Measurements from ENCODE around the gene ZFAND6. TPM values are rescaled to one million over a fixed set of nuclear protein-coding genes. Genes with fewer than 3 reads are reported as not detected.
A peak's percentile ranks its signal among the peaks of the same experiment; 100 is the strongest.

Gene ZFAND6
- total RNA-seq, 1 donor from 2014 or later, result 272 TPM

DNA sequence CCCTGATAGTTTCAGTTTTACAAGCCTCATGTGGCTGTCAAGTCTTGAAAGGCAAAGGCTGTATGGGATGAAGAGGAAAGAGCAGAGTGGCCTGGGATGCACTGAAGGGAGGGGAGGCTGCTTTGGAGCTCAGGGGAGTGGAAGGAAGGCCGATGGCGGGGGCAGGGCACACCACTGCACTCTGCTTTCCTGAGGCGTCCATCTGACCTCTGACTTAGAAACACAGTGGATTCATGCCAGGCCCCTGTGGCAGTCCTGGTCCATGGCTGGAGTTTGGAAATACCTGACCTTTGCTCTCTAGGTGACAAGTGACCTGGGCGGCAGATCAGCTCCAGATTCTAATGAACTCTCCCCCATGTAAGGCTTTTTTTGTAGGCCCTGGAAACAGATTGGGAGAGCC lies 112.3 kb downstream of the ZFAND6 start:
- no peak for DNase-seq

DNA sequence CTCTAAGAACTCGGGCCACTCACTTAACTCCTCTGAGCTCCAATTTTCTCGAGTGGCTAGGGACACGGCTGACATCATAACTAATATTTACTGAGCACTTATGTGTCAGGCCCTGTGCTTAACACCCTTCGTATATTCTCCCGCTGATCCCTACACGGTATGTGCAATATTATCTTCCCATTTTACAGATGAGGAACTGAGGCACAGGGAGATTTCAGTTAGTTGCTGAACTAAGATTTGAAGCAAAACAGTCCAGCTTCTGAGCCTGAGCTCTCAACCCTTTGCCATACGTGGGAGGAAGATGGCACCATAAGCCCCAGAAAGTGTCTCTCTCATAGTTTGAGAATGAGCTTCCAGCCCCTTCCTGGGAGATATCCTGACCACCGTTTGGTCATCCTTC lies 112.9 kb downstream of the ZFAND6 start:
- no peak for DNase-seq

DNA sequence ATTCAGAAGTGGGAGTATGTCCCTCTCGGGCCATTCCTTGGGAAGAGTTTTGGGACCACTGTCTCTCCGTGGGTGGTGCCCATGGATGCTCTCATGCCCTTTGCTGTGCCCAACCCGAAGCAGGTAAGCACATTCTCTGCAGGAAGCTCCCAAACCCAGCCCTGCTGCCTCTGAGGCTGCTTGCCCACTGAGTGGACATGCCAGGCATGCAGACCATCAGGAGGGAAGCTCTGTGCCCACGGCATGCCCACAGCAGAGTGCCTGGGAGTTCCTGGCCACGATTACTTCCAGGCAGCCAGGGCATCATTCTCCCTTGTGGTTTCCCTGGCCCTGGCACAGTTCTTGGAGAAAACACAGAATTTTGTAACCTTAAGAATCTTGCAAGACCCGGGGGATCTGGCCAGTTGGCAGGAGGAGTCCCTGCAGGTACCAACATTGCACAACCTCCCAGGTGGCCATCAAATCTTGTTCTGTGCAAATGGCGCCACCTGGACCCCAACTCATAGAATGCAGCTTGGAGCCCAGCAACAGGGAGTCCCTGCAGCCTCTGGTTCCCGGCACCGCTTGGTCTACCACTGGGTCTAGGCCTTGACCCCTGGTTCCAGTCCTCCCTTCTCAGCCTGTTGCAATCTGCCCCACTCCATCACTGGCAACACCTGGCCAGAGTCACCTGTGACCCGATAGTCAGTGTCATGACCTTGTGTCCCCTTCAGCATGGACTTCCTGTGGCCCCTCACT lies 113.7 kb downstream of the ZFAND6 start:
- DNase-seq, result peak; percentile 72

DNA sequence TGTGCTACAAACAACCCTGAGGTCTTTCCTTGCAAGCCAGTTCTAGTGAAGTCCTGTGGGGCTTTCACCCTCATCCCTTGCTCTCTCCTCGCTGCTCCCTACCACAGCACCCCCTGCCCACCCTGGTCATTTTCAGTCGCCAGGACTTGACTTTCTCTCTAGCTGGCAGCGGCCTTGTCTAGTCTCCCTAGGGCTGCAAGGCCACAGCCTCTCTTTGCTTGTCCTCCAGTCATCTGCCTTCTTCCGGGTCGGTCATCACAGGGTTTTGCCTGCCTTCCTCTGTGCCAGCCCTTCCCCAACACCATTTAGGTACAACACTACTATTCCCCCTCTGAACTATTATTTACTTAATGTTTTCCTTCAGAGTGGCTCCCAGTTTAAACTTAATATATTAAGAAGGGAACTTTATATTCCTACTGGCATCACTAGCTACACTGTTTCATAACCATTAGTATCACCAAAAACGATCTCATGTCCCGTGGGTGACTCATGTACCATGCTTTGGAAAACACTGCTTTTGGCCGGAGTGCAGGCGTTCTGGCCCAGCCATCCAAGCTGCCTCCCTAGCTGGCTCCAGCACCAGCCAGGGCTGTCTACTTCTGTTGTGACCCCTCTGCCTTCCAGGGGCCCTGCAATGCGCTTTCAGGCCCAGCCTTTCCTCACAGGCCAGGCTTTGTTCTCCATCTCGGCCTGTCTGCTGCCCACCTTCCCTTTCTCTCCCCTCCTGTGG lies 114.7 kb downstream of the ZFAND6 start:
- DNase-seq, result no peak

DNA sequence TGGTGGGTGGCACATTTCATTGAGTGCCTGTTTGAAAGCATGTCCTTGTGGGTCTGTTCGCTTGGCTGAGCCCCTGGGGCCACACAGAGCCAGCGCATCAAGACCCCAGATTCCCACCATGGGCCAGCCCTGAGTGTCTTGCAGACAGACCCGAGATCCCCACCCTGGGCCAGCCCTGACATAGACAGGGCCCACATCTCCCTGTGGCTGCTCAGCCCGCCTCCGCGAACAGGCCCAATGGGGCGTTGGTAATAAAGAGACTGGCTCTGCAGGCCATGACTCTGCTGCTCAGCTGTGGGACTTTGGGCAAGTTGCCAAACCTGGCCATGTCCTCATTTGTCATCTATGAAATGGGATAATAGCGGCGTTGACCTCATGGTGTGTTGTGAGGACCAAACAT lies 116.0 kb downstream of the ZFAND6 start:
- no peak for DNase-seq

DNA sequence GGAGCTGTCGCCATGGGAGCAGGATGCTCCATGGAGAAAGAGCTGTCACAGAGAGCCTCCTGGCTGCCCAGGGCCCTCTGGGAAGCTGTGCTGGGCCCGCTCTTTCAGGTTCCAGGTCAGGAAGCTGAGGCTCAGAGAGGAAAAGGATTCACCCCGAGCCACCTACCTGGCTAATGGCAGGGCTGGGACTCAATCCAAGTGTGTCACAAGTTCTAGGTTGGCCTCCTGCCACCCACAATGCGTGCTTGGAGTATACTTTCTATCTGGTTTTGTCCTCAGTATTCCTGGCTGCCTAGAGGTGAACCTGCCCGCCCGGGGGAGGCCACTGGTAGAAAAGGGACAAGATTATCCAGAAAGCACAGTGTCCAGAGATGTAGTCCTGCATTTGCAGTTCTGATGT lies 117.0 kb downstream of the ZFAND6 start:
- no peak for DNase-seq

DNA sequence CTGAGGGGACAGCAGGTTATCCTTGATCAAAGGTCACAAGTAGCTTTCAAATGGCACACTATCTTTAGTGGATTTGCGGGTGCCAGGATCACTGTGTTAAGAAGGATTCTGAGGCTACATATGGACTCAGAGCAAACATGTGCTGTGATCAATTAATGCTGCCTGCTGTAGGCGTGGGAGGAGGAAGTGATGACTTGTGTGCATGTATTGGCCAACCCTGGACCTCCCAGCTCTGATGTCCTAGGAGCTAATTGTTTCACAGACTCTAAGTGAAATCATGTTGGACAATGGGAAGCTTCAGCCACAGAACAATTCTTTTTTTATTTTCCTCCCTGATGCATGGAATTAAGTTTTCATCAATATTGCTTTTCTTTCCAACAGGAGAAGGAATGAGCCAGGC lies 117.7 kb downstream of the ZFAND6 start:
- DNase-seq, result no peak

DNA sequence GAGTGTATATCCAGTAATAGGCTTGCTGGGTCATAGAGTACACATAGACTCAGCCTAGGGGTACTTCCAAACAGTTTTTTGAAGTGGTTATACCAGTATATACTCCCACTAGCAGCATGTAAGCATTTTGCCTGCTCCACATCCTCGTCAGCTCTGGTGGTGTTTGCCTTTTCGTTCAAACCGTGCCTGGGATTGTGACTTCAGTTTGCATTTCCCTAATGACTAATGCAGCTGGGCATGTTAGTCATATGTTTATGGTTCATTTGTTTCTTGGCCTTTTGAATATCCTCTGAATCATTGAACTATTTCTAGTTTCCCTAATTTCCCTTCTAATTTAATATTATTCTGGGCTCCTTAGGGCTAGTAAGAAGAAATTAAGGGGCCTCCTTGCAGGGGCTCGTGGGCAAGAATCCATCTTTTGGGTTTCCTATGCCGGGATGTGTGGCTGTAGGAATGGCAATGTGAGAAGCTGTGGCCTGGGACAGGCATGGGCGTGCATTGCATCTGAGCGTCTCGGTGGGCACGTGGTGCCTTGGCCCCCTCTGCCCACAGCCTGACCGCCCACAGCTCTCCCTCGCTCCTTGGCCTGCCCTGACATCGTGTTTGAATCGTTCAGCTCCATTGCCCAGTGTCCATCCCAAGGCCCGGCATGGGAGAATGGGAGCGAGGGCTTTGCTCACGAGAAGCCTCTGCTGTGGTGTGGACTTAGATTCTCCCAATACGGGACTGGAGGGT lies 119.7 kb downstream of the ZFAND6 start:
- DNase-seq, result peak; percentile 37

DNA sequence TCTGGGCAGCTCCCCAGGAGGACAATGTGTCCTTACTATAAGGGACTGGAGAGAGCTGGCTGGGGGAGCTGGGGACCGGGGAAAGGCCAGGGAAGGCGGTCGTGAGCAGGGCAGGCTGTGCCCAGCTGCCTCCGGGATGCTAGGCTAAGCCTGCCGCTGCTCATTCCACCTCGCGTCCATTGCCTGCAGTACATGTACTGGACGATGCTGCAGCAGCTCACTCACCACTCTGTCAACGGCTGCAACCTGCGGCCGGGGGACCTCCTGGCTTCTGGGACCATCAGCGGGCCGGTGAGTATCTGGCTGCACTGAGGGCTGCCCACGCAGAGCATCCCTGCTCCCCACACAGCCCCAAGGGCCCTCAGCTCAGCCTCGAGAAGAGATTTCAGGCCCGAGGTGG lies 120.5 kb downstream of the ZFAND6 start:
- peak; percentile 69 for DNase-seq

DNA sequence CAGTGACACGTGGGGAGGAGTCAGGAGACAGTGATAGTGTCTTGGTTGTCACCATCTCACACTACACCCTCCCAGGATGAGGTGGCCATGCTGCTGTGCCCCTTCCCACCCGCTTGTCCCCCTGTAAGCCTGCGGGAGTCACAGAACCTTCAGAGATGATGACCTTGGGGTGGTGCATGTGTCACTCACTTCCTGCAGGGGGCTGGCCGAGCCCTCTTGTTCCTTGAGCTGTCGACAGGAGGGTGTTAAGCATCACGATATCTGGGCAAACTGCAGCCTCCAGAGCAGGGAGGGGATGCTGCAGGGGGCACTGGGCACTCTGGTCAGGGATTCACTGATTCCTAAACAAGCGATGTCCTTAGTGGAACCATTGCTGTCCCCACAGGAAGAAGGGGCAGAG lies 121.0 kb downstream of the ZFAND6 start:
- no peak for DNase-seq

DNA sequence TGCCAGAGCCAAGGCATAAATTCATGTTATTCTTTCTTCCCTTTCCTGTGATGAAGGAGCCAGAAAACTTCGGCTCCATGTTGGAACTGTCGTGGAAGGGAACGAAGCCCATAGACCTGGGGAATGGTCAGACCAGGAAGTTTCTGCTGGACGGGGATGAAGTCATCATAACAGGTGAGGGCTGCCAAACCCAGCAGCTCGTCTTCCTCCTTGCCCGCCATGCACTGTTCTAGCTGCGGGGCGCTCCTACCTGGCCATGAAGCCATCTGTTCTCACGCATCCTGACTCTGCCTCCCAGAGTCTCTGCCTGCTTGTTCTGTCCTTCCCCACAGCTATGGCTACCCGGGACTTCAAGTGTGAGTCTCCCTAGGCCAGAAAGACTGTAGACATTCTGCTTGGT lies 121.5 kb downstream of the ZFAND6 start:
- DNase-seq, result no peak

DNA sequence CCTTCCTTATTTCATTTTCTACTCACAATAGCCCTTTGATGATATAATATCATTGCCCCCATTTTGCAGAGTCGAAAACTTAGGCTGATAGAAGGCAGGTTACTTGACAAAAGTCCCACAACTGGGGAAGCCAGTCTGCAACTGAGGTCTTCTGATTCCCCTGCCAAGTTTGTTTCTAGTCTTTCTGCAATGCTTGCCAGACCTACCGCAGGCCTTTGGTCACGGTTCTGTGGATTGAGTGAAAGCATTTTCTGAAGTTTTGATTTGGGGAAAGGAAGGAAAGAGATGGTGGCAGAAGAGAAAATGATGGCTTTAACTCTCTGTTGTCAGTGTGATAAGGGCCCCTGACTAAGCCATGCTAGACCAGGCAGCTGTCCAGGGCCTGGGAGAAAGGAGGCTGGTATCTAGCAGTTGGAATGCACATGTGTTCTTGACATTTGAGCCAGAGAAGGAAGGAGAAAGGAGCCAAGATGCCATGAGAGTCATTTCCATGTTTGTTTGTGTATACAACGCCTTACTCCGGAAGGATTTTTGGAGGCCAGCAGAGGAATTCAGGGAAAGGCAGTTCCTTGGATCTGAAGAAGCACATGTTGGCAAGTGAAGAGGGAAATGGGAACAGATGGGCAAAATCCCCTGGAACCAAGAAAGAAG lies 123.3 kb downstream of the ZFAND6 start:
- peak; percentile 92 for DNase-seq

DNA sequence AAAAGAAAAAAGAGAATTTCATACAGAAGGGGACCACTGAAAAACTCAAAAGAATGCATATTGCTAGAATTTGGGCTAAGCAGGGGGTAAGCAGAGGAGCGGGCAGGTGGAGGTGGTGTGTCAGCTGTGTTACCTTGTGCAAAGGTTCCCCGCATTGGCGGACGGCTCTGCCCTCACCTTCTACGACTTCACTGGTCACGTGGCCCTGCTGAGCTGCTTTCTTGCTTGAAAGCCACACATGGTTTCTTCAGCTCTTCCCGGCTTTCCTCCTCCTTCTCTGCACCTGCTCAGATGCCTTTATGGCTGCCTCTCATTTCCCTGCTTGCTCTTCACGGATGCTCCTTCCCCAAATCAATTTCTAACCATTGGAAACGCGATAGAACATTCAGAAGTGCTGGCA lies 123.8 kb downstream of the ZFAND6 start:
- DNase-seq, result peak; percentile 32

DNA sequence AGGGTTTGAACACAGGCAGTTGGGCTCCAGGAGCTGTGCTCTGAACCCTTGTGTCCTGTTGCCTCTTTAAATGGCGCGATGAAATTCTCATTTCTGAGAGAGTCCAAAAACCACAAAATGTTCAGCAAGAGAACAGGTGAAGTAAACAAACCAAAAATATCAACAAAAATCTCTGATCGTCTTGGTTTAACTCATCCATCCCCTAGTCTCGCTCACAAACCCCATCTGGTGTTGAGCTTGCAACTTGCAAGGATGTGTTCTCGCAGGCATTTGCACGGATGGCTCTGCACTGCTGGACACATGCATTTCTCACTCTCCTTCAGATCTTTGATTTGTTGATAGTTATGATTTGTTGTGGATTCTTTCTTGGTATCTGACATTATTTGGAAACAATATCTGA lies 124.4 kb downstream of the ZFAND6 start:
- DNase-seq, result peak; percentile 36

DNA sequence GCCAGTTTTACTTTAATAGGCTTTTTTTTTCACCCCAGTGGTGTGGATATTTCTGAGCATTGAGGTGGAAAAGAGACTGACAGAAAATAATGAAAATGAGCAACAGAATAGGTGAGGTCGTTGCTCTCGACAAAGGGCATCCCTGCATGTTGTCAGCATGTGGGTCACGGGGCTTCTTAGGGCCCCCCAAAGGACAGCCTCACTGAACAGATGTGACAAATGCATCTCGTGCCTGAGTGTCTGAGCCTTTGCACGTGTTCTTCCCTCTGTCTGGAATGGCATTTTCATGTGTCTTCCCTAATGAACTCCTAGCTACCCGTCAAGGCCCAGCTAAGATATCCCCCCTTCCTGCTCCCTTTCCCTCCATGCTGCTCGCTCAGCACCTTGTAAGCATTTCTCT lies 125.1 kb downstream of the ZFAND6 start:
- DNase-seq, result no peak

DNA sequence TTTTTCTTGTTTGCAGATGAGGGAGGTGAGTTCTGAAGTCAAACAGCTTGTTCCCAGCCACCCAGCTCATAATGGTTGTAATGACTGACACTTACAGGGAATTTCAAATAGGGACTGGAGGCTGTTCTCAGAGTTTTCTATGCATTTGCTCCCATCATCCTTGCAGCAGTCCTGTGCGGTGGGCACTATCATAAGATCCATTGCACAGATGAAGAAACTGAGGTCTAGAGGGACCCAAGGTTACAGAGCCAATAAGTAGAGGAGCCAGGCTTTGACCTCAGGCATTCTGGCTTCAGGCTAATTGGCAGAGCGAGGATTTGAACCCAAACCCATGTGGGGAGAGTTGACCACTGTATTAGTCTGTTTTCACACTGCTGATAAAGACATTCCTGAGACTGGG lies 125.7 kb downstream of the ZFAND6 start:
- no peak for DNase-seq

DNA sequence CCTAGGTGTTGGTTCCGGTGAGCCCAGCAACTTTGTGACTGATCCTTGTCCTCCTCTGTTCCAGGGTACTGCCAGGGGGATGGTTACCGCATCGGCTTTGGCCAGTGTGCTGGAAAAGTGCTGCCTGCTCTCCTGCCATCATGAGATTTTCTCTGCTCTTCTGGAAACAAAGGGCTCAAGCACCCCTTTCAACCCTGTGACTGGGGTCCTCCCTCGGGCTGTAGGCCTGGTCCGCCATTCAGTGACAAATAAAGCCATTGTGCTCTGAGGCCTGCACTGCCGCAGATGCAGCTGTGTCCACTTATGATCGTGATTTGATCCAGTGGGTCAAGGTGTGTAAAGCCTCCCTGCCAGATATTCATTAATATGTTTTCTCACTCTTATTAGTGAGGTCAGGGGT lies 126.6 kb downstream of the ZFAND6 start:
- DNase-seq, result no peak

DNA sequence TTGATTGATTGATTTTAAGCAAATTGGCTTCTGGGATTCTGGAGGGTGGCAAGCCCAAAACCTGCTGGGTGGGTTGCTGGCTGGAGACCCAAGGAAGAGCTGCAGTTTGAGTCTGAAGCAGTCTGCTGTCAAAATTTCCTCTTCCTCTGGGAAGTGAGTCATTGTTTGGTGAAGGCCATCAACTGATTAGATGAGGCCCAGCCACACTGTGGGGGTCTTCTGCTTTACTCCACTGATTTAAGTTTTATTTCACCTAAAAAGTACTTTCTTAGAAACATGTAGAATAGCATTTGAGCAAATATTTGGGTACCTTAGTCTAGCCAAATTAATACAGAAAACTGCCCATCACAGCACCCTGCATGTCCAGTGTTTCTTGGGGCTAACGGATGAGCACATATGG lies 127.1 kb downstream of the ZFAND6 start:
- DNase-seq, result no peak
